GM18909 (cell line): ENCODE measurements around the gene SHISA4.
"Not testable (repeated sequence)": the region's sequence is repeated elsewhere in the genome, so short reads cannot be mapped to it uniquely, and the experiment has no call there.

Experiments
- ATAC-seq: cut with Tn5 transposase; IDR thresholded peaks from one replicate; pipeline ENCODE4 v1.9.1; 2021; ENCODE audit warnings: mild to moderate bottlenecking; ENCODE audit not compliant: unreplicated experiment, poor library complexity

The SHISA4 gene

DNA sequence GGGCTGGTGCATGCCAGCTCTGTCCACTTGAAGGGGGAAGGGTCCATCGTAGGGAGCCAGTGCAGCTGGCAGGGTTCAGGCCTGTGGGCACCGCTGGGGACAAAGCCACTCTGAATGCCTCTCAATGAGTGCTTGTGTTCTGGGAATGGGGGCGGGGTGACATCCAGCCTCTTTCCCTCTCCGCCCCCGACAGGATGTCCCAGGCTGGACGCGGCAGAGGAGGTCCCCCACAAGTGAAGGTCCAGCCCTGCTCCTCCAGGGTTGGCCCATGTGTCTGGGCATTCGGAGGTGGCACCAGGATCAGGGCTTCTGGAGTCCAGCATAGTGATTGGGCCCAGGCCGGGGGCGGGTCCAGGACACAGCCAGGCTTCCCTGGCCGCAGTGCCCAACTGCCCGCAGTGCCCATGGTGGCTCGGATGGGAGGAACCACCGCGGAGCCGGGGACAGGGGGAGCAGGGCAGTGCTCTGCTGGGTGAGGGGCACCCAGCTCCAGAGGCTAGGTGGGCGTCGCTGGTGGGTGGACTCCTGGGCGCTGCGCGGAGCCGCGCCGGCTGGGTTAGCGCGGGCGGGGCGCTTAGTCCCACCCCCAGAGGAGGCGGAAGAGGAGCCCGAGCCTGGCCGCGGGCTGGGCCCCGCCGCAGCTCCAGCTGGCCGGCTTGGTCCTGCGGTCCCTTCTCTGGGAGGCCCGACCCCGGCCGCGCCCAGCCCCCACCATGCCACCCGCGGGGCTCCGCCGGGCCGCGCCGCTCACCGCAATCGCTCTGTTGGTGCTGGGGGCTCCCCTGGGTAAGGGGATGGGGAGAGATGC is at the start of gene SHISA4:
TSS of gene SHISA4 (plus strand) at position 617 of the 808 bp plus-strand sequence. CDS start at position 714, 97 bp downstream.
- ATAC-seq, result no peak

DNA sequence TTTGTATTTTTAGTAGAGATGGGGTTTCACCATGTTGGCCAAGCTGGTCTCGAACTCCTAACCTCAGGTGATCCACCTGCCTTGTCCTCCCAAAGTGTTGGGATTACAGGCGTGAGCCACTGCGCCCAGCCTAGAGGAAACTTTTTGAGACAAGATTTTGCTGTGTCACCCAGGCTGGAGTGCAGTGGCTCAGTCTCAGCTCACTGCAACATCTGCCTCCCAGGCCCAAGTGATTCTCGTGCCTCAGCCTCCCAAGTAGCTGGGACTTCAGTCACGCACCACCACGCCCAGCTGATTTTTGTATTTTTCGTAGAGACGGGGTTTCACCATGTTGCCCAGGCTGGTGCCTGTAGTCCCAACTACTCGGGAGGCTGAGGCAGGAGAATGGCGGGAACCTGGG is 49.6 kb upstream of the SHISA4 start:
- not testable (repeated sequence) for ATAC-seq

- no peak for ATAC-seq
Observed at GRCh38 chr1:201840055-201840454, 48.6 kb upstream of the SHISA4 start.

DNA sequence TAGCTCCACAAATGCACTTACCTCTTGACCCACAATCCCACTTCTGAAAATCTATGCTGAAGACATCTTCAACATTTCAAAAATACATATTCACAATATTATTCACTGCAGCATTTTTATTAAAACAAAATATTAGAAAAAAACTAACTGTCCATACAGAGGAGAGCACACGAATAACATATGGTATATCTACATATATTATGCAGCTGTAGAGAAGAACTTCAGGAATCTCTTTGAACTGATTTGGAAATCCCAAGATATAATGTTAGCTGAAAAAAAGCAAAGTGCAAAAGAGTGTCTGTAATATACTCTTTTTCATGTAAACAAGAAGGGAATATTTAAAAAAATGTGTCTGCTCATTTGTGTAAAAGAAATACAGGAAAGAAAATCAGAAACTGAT is 48.2 kb upstream of the SHISA4 start:
- no peak for ATAC-seq

DNA sequence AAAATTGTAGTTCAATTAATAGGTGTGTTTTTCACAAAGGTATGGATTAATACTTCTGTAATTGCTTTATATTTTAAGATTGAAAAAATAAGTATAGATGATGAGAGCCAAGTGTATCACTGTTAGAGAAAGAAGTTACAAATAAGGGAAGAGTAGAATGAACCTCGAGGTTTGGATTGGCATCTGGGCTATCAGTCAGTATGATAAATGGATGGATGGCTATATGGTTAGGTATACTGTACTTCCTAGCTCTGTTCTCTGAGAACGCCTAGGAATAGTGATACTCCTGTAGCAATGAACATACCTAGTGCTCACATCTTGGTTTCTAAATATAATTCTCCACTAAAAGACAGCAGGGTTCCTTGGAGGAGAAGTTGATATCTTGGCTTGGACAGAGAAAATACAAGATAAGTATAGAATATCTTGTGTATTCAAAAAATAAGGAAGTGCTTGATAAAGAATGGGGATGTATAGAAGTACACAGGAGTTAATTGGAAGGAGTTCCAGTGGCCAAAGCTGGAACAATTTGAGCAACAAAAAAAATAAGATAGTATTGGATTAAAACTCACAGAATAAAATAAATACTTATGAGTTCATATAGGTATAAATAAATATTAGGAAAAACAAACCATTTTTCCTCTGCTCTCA is 47.3 kb upstream of the SHISA4 start:
- no peak for ATAC-seq

DNA sequence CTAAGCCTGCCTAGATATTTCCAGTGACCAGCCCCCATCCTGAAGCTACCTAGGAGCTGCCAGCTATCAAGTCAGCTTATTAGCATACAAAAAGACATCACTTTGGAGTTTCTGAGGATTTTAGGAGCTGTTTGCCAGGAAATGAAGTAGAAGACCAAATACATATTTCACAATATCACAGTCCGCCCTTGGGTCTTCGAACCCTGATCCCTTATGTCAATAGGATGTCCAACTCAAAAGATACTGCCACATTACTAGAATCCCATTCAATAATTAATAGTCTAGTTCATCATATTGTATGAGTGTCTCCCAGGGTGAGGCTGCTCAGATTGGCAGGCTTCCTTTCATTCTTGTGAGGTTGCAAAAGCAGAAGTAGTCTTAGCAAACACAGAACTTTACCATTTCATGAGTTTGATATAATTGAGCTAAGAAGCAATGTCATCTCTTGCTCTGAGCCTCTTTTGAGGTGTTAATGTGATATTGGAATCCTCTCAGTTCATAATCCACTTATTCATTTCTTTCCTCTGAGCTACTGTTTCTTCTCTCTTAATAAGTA is 46.1 kb upstream of the SHISA4 start:
- ATAC-seq, result no peak

DNA sequence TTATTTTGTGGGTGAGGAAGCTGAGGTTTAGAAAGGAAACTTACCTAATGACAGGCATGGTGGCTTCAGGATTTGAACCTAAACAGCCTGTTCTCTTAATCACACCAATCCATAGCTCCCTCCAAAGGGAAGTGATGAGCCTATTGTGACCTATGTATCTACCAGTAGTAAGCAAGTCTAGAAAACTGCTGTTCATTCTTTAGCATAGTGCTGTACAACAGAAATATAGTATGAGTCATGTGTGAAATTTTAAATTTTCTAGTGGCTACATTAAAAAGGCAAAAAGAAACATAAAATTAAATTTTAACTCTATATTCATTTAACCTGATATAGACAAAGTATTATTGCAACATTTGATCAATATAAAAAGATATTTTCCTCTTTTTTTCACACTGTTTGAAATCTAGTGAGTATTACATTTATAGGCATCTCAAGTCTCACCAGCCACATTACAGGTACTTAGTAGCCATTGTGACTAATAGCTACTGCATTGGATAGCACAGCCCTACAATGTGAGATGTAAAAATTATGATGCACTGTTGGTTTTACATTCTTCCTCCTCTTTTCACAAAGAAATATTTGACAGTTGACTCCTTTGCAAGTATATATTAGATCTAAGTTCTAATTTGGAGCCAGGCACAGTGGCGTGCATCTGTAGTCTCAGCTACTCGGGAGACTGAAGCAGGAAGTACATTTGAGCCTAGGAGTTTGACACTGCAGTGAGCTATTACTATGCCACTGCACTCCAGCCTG is 43.2 kb upstream of the SHISA4 start:
- no peak for ATAC-seq

- ATAC-seq, result no peak
Observed at GRCh38 chr1:201847150-201847549, 41.5 kb upstream of the SHISA4 start.

- no peak for ATAC-seq
Observed at GRCh38 chr1:201848230-201848629, 40.5 kb upstream of the SHISA4 start.

DNA sequence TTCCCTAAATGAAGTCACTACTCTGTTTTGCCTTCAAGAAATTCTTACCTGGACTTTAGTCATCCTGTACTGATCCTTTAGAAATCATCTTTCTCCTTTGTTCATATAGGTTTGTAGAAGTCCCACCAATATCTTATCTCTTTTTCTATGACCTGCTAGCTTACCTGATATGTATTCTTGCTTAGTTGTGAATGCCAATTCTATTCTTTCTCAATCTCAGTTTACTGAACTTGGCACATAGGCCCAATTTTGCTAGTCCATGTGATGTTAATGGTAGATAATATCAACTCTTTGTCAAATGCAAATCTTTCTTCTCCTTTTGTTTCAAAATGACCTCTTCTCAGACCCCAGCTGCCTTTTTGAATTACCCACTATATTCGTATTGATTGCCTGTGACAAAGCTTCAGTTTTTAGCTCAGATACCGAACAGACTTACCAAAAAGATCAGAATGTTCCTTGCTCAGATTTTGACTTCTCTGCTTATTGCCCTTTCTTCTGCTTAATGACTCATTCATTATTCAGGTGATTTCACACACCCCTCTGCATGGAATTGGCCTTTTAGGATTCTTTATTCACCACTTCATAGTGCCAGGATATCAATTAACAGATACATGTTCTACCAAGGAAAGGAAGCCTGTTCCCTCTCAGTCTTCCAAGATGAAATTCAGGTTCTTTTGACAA is 39.2 kb upstream of the SHISA4 start:
- no peak for ATAC-seq

GRCh38 chr1:201850053-201850397 is 38.7 kb upstream of the SHISA4 start:
- ATAC-seq, result no peak

DNA sequence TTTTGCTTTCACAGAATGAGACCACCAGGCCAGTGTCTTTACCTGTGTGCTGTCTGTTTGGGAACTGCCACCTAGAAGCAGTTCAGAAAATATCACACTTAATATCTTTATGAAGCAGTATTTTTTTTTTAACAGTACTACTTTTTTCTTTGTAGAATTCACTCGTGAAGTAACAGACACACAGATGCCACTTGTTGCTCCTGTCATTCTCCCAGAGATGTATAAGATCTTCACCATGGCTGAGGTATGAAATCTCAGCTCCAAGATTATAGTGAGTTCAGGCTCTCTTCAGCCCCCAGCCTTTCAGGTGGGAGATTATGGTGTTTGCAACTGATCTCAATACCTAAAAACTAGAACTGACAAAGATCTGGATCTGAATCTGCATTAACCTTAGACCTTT is 36.7 kb upstream of the SHISA4 start:
- ATAC-seq, result no peak

DNA sequence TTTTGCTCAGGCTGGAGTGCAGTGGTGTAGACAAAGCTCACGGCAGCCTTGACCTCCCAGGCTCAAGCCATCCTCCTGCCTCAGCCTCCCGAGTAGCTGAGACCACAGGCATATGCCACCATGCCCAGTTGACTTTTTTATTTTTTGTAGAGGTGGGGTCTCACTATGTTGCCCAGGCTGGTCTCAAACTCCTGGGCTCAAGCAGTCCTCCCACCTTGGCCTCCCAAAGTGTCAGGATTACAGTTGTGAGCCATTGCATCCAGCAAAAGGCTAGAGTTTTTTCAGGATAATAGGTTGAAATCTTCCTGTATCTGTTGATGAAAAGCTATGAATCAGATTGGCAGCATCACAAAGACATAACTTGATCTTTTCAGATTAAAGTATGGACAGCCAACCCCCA is 32.0 kb upstream of the SHISA4 start:
- not testable (repeated sequence) for ATAC-seq

DNA sequence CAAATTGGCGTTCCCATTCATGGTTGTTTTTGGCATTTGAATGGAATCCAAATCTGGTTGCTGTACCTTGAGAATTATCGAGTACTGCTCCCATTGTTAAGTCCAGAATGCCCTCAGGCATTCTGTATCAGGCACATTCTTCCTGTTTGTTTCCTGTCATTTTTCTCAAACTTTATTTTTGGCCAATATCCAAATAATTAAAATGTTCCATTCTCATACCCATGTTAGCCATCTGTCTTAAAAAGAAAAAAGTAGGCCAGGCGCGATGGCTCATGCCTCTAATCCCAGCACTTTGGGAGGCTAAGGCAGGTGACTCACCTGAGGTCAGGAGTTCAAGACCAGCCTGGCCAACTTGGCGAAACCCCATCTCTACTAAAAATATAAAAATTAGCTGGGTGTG is 29.3 kb upstream of the SHISA4 start:
- no peak for ATAC-seq

GRCh38 chr1:201861448-201861847 is 27.2 kb upstream of the SHISA4 start:
- no peak for ATAC-seq

- no peak for ATAC-seq
Observed at GRCh38 chr1:201870397-201870796, 18.3 kb upstream of the SHISA4 start.

- no peak for ATAC-seq
Observed at GRCh38 chr1:201874672-201875071, 14.0 kb upstream of the SHISA4 start.

GRCh38 chr1:201876148-201876818 is 12.4 kb upstream of the SHISA4 start:
- no peak for ATAC-seq

GRCh38 chr1:201877877-201878401 is 10.8 kb upstream of the SHISA4 start:
- no peak for ATAC-seq
